ENCODE results near the gene CTNNA3.
"Not testable (repeated sequence)": the region's sequence is repeated elsewhere in the genome, so short reads cannot be mapped to it uniquely, and the experiment has no call there.

Gene CTNNA3

DNA sequence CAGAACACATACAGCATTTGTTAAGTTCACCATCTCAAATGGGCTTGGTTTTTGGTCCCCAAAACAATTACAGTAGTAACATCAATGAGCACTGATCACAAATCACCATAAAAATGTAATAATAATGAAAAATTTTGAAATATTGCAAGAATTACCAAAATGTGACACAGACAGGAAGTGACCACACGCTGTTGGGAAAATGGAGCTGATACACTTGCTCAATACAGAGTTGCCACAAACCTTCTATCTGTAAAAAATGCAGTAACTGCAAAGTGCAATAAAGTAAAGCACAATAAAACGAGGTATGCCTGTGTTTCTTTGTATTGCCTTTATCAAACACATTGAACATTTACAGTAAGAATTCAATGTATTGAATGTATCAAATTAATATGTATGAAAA lies 262.7 kb downstream of the CTNNA3 start:
- no peak for ATAC-seq
- no peak for DNase-seq
- H3K4me1 Mint-ChIP-seq = no peaks in the 10 kb centered on the region
- peaks cover 8 to 9% of the 10 kb centered on the region in 2 donors for H3K9me3 Mint-ChIP-seq
- no peak overlapping the region for H3K27ac Mint-ChIP-seq
- H3K4me3 Mint-ChIP-seq = no peak overlapping the region
- no peaks in the 10 kb centered on the region for H3K27me3 Mint-ChIP-seq

DNA sequence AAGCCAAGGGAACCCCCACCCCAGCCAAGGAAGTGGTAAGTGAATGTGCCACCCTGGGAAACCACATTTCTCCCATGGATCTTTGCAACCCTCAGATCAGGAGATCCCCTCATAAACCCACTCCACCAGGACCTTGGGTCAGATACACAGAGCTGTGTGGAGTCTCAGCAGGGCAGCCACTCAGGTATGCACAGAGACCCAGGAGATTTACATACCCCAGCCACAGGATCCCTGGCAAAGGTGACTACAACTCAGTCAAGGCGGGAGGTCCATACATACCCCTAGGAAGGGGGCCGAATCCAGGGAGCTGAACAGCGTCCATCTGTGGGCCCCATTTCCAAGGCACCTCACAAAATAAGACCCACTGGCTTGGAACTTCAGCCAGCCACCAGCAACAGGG lies 293.4 kb downstream of the CTNNA3 start:
- DNase-seq (no peak), ATAC-seq (no peak)
- Mint-ChIP-seq H3K4me3 (no peak overlapping the region), H3K4me1 (no peaks in the 10 kb centered on the region), H3K27ac (no peak overlapping the region), H3K27me3 (no peaks in the 10 kb centered on the region), H3K9me3 (peaks cover 5 to 40% of the 10 kb centered on the region in 2 donors)

DNA sequence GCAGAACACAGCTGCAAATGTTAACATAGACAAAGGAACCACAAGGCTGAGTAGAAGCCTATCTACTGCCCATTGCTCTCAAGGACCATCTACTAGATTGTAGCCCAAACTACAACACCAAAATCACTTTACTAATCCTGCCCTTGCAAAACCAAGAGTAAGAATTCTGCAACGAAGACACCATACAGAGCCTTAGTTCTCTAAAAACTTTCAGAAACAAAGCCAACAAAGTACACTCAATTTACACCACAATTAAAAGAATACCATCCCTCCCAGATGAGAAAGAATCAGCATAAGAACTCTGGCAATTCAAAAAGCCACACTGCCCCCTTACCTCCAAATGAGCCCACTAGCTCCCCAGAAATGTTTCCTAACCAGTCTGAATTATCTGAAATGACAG lies 294.3 kb downstream of the CTNNA3 start:
- no peaks in the 10 kb centered on the region for H3K4me1 Mint-ChIP-seq
- peaks cover 10 to 41% of the 10 kb centered on the region in 2 donors for H3K9me3 Mint-ChIP-seq
- H3K27me3 Mint-ChIP-seq = no peaks in the 10 kb centered on the region
- ATAC-seq = no peak
- no peak for DNase-seq
- H3K27ac Mint-ChIP-seq = no peak overlapping the region
- no peak overlapping the region for H3K4me3 Mint-ChIP-seq

DNA sequence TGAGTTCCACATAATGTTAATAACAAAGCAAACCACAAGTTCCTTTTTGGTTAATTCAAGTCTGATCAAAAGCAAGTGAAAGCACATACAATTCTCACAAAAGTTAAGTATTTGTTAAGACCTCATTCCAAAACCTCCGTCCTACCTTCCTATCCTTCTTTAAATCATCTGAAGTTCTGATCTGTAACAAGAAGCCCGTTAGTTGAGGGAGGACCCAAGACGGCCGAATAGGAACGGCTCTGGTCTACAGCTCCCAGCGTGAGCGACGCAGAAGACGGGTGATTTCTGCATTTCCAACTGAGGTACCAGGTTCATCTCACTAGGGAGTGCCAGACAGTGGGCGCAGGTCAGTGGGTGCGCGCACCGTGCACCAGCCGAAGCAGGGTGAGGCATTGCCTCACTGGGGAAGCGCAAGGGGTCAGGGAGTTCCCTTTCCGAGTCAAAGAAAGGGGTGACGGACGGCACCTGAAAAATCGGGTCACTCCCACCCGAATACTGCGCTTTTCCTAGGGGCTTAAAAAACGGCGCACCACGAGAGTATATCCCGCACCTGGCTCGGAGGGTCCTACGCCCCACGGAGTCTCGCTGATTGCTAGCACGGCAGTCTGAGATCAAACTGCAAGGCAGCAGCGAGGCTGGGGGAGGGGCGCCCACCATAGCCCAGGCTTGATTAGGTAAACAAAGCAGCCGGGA lies 309.0 kb downstream of the CTNNA3 start:
- not testable (repeated sequence) for DNase-seq, H3K9me3 Mint-ChIP-seq, H3K27ac Mint-ChIP-seq, ATAC-seq
- peaks cover 12% of the 10 kb centered on the region for H3K4me1 Mint-ChIP-seq
- peak overlapping the region; percentile 35 to 45 for H3K4me3 Mint-ChIP-seq
- peaks cover 14% of the 10 kb centered on the region for H3K27me3 Mint-ChIP-seq

DNA sequence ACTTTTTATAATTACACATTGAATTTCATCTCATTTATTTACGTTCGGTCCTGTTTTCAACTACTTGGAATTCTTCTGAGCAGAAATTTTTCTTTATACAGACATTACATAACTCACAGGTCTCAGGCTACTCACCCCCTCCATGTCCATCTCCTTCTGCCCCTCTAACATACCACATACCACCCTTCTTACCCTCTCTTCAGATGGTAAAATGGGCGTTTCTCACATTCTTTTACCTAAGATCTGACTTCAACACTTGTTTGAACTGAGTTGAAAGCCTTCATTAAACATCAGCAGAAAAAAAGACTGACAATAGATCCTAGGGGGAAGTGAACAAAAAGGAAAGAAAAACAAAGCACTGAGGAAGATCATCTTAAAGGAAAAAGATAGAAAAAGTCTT lies 309.7 kb downstream of the CTNNA3 start:
- Mint-ChIP-seq H3K4me3 (no peak overlapping the region), H3K27me3 (peaks cover 14% of the 10 kb centered on the region), H3K4me1 (peaks cover 12% of the 10 kb centered on the region), H3K27ac (no peak overlapping the region), H3K9me3 (no peaks in the 10 kb centered on the region)
- DNase-seq (no peak), ATAC-seq (no peak)

DNA sequence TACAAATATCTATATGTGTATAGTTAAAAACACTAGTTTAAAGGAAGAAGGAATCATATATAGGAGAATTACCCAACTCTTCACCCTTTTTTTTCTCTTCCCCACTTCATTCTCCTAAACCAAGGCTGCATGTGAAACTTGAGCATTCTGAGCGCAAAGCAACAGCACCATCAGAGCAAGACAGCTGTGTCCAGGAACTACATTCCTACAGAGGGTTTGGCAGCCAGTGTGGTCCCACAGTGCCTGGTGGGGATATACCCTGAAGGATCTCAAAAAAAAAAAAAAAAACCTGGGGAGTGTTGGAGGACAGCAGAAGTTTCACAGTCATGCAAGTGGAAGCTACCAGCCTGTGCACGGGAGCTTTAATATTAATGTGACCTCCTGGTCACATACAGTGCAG lies 310.4 kb downstream of the CTNNA3 start:
- H3K27ac Mint-ChIP-seq = no peak overlapping the region
- H3K9me3 Mint-ChIP-seq = no peaks in the 10 kb centered on the region
- peaks cover 14% of the 10 kb centered on the region for H3K27me3 Mint-ChIP-seq
- DNase-seq (no peak), ATAC-seq (no peak)
- H3K4me3 Mint-ChIP-seq = no peak overlapping the region
- H3K4me1 Mint-ChIP-seq = peaks cover 12% of the 10 kb centered on the region

DNA sequence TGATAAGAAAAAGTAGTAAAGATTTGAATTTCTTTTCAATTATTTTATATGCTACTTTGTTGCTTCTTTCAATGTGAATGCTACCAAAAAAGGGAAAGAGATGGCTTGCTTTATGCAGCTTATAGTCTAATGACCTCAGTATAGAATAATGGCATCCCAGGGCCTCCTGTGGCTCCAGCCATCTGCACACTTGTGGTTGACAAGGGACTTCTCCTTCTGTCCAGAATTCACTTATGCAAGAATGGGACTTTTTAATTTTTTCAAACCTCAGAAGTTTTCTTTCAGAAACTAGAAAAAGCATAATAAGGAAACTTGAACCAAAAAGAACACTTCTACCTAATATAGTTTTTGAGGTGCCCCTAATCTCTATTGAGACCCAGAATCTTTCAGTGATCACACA lies 310.9 kb downstream of the CTNNA3 start:
- H3K4me1 Mint-ChIP-seq = peaks cover 12% of the 10 kb centered on the region
- ATAC-seq (no peak), DNase-seq (no peak)
- no peak overlapping the region for H3K4me3 Mint-ChIP-seq
- peaks cover 14% of the 10 kb centered on the region for H3K27me3 Mint-ChIP-seq
- no peaks in the 10 kb centered on the region for H3K9me3 Mint-ChIP-seq
- no peak overlapping the region for H3K27ac Mint-ChIP-seq

DNA sequence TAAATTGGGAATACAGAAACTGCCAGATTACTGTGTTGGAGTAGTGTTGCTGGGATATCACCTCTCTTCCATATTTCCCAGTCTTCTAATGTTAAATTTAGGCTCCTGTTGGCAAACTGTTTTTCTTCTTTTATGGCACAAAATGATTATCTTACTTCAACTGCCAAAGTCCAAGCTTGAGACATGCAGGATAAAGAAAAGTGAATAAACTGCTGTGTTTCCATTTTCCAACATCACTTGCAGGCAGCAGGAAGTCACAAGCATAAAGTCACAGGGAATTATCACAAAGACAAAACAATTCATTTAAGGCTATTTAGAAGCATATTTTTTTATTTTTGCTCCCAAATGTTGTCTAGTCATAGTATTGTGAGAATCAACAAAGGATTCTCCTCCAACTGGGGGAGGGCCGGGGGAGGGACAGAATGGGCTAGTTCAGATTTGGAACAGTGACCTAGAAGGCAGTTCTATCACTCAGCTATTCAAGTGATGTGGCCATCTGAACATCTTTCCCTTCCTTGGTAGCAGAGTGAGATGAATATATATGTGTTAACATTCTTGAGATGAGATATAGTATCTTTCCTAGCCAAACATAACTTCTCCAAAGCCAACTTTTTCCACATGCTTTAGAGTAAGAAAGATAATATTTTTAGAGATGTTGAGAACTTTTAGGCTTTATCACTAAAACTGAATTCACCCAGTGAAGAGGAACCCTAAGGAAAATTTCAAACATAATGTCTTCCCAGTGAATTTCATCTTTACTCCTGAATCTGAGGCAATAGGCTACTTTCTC lies 364.7 kb downstream of the CTNNA3 start:
- no peak overlapping the region for H3K4me3 Mint-ChIP-seq
- no peak for ATAC-seq
- DNase-seq = no peak
- no peaks in the 10 kb centered on the region for H3K4me1 Mint-ChIP-seq
- H3K27ac Mint-ChIP-seq = no peak overlapping the region
- H3K9me3 Mint-ChIP-seq = peaks cover 0 to 7% of the 10 kb centered on the region in 2 donors
- no peaks in the 10 kb centered on the region for H3K27me3 Mint-ChIP-seq

DNA sequence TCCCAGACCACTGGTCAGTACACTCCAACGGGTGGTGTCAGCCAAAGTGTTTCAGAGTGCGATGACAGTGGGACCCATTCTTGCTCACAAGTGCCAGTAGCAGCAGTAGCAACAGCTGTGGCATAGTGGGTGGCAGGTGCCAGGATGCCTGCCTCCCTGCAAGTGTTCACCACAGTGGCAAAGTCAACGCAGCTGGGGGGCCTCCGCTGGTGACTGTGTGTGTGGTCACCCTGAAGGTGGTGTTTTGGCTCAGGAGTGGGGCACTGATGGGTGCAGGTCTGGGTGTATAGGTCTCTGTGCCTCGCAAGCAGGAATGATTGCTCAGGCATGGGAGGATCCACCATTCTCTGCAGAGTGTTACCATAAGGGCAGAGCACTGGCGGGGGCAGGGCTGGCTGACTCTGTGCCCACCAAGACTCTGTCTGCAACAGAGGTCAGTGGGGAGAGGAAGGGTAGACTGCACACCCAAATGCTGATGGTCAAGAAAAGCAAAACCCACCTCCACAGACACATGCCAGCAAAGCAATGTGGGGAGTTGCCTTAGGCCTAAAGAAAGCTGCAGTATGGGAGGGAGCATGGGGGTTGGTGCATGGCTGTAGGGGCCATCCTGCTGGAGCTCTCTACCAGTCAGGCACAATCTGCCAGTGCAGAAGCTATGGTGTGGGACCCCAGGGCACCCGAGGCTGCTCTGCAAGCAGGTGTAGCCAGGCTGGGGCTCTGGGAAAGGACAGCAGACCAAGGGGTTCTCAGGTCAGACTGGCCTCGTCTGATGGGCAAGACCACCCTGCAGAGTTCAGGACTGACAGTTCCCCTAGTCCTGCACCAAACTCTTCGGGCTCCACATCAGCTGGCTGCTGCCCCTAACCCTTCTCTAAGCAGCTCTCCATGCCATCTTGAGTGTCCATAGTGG lies 368.1 kb downstream of the CTNNA3 start:
- no peak overlapping the region for H3K4me3 Mint-ChIP-seq

DNA sequence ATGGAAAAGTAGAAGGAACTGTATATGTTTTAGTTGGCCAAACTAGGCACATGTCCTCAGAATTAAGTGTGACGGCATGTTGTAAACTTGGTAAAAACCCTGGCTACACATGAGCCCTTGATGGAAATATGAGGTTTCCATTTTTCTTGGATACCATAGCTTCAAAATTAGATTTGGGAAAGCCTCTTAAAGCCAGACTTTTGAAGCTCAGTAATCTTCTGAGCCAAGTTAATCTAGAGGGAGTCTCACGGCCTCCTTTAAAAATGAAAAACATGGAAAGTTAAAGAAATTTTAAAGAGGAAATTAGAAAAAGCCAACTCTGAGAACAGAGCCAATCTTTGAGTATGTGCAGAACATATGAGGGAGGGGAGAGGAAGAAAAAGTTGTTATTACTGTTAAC lies 376.0 kb downstream of the CTNNA3 start:
- no peak overlapping the region for H3K4me3 Mint-ChIP-seq
- DNase-seq = no peak
- H3K9me3 Mint-ChIP-seq = peaks cover 6 to 35% of the 10 kb centered on the region in 2 donors
- no peaks in the 10 kb centered on the region for H3K27me3 Mint-ChIP-seq
- H3K4me1 Mint-ChIP-seq = no peaks in the 10 kb centered on the region
- ATAC-seq = no peak
- no peak overlapping the region for H3K27ac Mint-ChIP-seq

More for the DNA sequence above, 368.1 kb downstream of the CTNNA3 start:
- H3K9me3 Mint-ChIP-seq = peaks cover 16 to 41% of the 10 kb centered on the region in 2 donors
- H3K4me1 Mint-ChIP-seq = no peaks in the 10 kb centered on the region
- H3K27ac Mint-ChIP-seq = no peak overlapping the region
- DNase-seq (no peak), ATAC-seq (no peak)
- no peaks in the 10 kb centered on the region for H3K27me3 Mint-ChIP-seq

DNA sequence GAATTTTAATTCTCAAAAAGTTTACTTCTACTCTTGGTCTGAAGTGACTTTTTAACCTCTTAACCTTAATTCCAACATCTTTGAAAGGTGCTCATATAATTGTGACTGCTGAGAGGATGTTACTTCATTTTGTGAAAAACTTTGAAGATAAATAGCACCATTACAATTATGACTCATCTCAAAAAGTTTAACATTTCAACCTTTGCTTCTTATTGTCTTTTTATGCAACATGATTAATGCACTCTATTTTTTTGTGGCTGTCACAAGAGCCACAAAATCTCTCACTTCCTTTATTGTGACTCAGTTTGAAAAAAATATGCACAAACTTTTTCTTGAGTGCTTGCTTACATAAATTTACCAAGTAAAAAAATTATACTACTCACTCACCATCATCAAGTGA lies 387.1 kb downstream of the CTNNA3 start:
- H3K4me1 Mint-ChIP-seq = no peaks in the 10 kb centered on the region
- no peak overlapping the region for H3K27ac Mint-ChIP-seq
- ATAC-seq (no peak), DNase-seq (no peak)
- H3K27me3 Mint-ChIP-seq = no peaks in the 10 kb centered on the region
- peaks cover 11 to 17% of the 10 kb centered on the region in 2 donors for H3K9me3 Mint-ChIP-seq
- no peak overlapping the region for H3K4me3 Mint-ChIP-seq

DNA sequence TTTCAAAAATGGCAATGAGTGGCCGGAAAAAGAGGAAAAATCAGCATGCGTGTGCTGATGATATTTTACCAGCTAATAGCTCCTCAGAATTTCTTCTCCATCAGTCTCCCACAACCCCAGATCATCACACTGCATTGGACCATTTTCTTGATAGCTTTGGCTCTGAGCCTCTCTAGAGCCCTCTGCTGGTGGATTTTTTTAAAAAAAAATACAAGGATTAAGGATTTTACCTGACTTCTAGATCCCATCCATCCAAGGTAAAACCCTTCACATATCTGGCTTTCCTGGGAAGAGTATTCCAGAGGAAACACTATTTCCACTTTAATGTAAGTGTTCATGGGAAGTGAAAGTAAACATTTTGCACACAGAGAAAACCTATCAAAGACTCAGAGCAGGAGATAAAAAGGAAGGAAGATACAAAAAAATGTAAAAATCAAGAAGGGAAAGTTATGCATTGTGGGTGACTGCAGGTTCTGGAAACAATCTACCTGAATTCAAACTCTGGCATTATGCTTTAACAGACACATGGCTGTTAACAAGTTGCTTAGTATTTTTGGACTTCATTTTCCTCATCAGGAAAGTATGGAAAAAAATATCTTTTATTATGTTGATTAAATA lies 389.3 kb downstream of the CTNNA3 start:
- H3K27ac Mint-ChIP-seq = no peak overlapping the region
- ATAC-seq (no peak), DNase-seq (no peak)
- no peaks in the 10 kb centered on the region for H3K4me1 Mint-ChIP-seq
- peaks cover 20 to 23% of the 10 kb centered on the region in 2 donors for H3K9me3 Mint-ChIP-seq
- no peak overlapping the region for H3K4me3 Mint-ChIP-seq
- no peaks in the 10 kb centered on the region for H3K27me3 Mint-ChIP-seq

DNA sequence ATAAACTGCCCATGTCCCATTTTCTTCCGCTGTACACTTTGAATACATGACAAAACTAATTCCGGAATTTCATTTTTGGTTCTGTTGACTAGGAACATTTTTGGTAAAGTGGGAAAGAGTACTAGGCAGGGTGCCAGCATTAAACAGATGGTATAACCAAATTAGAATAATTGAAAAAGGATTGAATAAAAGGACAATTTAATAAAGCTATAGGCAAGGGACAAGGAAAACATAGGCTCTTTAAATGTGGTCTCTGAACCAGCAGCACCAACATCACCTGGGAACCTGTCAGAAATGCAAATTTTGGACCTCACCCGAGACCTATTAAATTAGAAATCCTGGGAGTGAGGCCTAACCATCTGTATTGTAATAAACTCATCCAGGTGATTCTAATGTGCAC lies 393.3 kb downstream of the CTNNA3 start:
- DNase-seq = no peak
- no peak for ATAC-seq
- Mint-ChIP-seq H3K27ac (peak overlapping the region in 1 of 2 donors; percentile 81), H3K9me3 (peaks cover 16 to 25% of the 10 kb centered on the region in 2 donors), H3K27me3 (peaks cover 6% of the 10 kb centered on the region), H3K4me3 (no peak overlapping the region), H3K4me1 (no peaks in the 10 kb centered on the region)

DNA sequence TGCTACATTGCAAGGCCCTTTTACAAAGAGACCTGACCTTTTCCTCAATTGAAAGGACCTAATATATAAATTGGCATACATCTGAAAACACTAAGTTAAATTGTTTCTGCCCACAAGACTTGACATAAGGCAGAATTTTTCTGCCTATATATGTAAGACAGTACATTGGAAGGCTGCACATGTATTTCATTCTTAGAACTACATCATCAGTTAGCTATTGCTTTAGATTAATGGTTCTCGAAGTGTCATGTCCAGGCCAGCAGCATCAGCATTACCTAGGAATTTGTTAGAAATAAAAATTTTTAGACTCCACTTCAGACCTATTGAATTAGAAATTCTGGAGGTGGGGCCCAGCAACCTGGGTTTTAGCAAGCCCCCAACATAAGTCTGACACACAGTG lies 396.2 kb downstream of the CTNNA3 start:
- no peaks in the 10 kb centered on the region for H3K4me1 Mint-ChIP-seq
- no peak overlapping the region for H3K4me3 Mint-ChIP-seq
- no peak overlapping the region for H3K27ac Mint-ChIP-seq
- DNase-seq (no peak), ATAC-seq (no peak)
- H3K9me3 Mint-ChIP-seq = peaks cover 16 to 27% of the 10 kb centered on the region in 2 donors
- peaks cover 6% of the 10 kb centered on the region for H3K27me3 Mint-ChIP-seq

DNA sequence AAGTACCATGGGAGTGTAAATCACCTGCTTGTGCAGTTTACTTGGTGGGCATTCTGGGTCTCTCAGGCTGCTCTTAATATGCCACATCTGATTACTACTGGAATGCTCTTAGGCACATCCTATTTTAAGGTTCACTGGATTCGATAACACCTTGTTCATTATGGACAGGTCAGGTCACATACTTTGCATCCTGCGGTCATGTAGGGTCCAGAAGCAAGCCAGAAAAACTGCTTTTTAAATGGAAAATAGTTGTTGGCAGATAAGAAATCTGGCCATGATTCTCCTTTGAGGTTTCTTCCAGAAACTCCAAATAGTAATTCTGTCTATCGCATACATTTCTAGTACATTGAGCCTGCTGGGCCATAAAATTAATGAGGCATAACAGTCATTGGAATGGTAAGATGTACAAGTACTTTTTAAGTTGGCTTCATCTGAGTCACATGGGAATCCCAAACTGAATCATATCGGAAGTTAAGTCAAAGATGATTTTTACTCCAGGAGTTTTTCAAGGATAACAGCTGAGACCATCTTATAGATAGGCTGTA lies 398.3 kb downstream of the CTNNA3 start:
- ATAC-seq (no peak), DNase-seq (no peak)
- H3K9me3 Mint-ChIP-seq = peaks cover 8 to 21% of the 10 kb centered on the region in 2 donors
- H3K27me3 Mint-ChIP-seq = peaks cover 6% of the 10 kb centered on the region
- H3K4me1 Mint-ChIP-seq = no peaks in the 10 kb centered on the region
- H3K27ac Mint-ChIP-seq = no peak overlapping the region
- no peak overlapping the region for H3K4me3 Mint-ChIP-seq

Data from stimulated activated naive CD8-positive, alpha-beta T cell treated with anti-CD3 and anti-CD28 coated beads, Interleukin-15, amount 100 ng/mL, for 72 hours (primary cell).